Neural cell (in vitro differentiated cells): ENCODE data around the gene CPXM1. TPM values are rescaled to one million over a fixed set of nuclear protein-coding genes. Genes with fewer than 3 reads are reported as not detected.

Source experiments
- H2AFZ ChIP-seq: fragments of 200-600, 300-800 bp; sonication (generic), shearing (Covaris generic); 2 replicates; pipeline ENCODE4 v1.6.0; 2014; ENCODE audit warnings: low read depth, mild to moderate bottlenecking, antibody characterized with exemption, low read length, moderate library complexity
- H3F3A ChIP-seq: fragments of 200-600 bp; shearing (Covaris generic); 2 replicates; pipeline ENCODE4 v1.6.1; 2016; ENCODE audit warnings: mild to moderate bottlenecking, moderate library complexity, mixed read lengths, antibody characterized with exemption, low read length; ENCODE audit not compliant: insufficient read depth, poor library complexity, severe bottlenecking
- H3K27ac ChIP-seq: fragments of 200-600, 300-800 bp; sonication (generic), shearing (Covaris generic); 2 replicates; pipeline ENCODE4 v1.5.1; 2014; ENCODE audit warnings: mild to moderate bottlenecking, low read length, moderate library complexity
- H3K27me3 ChIP-seq: fragments of 300-800, 200-600 bp; sonication (generic), shearing (Covaris generic); 2 replicates; pipeline ENCODE4 v1.6.0; 2014; ENCODE audit warnings: mild to moderate bottlenecking, low read depth, low read length, moderate library complexity; ENCODE audit not compliant: insufficient read depth
- H3K36me3 ChIP-seq: fragments of 300-800, 200-600 bp; sonication (generic), shearing (Covaris generic); 2 replicates; pipeline ENCODE4 v1.5.1; 2014; ENCODE audit warnings: mild to moderate bottlenecking, antibody characterized with exemption, low read length, moderate library complexity; ENCODE audit not compliant: insufficient read depth
- H3K4me2 ChIP-seq: fragments of 300-800, 200-600 bp; sonication (generic), shearing (Covaris generic); 2 replicates; pipeline ENCODE4 v1.6.0; 2014; ENCODE audit warnings: mild to moderate bottlenecking, low read length
- H3K4me3 ChIP-seq: fragments of 300-800, 200-600 bp; sonication (generic), shearing (Covaris generic); 2 replicates; pipeline ENCODE4 v1.5.1; 2014; ENCODE audit warnings: mild to moderate bottlenecking, low read length, moderate library complexity
- H3K79me2 ChIP-seq: fragments of 200-600 bp; shearing (Covaris generic); replicated peaks from 2 replicates; pipeline ENCODE4 v1.6.0; 2014; ENCODE audit warnings: mild to moderate bottlenecking, low read length, moderate library complexity; ENCODE audit not compliant: insufficient read depth
- H3K9ac ChIP-seq: fragments of 300-800, 200-600 bp; sonication (generic), shearing (Covaris generic); 2 replicates; pipeline ENCODE4 v1.6.1; 2016; ENCODE audit warnings: mild to moderate bottlenecking, low read length, mixed read lengths
- H3K9me2 ChIP-seq: fragments of 200-600 bp; shearing (Covaris generic); 2 replicates; pipeline ENCODE4 v1.6.1; 2016; ENCODE audit warnings: mild to moderate bottlenecking, low read length, mixed read lengths; ENCODE audit not compliant: insufficient read depth
- H3K9me3 ChIP-seq: fragments of 200-600, 300-800 bp; sonication (generic), shearing (Covaris generic); 2 replicates; pipeline ENCODE4 v1.6.1; 2016; ENCODE audit warnings: mild to moderate bottlenecking, mixed run types, low read length, moderate library complexity, mixed read lengths
- H4K20me1 ChIP-seq: fragments of 200-600 bp; shearing (Covaris generic); 2 replicates; pipeline ENCODE4 v1.6.1; 2016; ENCODE audit warnings: mild to moderate bottlenecking, mixed run types; ENCODE audit not compliant: insufficient read depth
- EP300 ChIP-seq: fragments of 450-650 bp; conservative IDR thresholded peaks from 2 replicates; pipeline ENCODE4 v1.6.1; 2014; ENCODE audit warnings: antibody characterized with exemption, mild to moderate bottlenecking, moderate library complexity; ENCODE audit not compliant: poor library complexity, severe bottlenecking
- EZH2 ChIP-seq: fragments of 200-600, 300-800 bp; shearing (Covaris generic), sonication (generic); IDR thresholded peaks from 2 replicates; pipeline ENCODE4 v1.6.1; 2014; ENCODE audit warnings: antibody characterized with exemption, low read length, borderline replicate concordance, mild to moderate bottlenecking; ENCODE audit not compliant: insufficient read depth, poor library complexity, severe bottlenecking
- MXI1 ChIP-seq: fragments of 450-650 bp; conservative IDR thresholded peaks from 2 replicates; pipeline ENCODE4 v1.6.1; 2014; ENCODE audit warnings: antibody characterized with exemption, mild to moderate bottlenecking; ENCODE audit not compliant: poor library complexity, severe bottlenecking
- POLR2AphosphoS5 ChIP-seq: IDR thresholded peaks from 2 replicates; pipeline ENCODE4 v1.6.1; 2012
- RAD21 ChIP-seq: fragments of 450-650 bp; conservative IDR thresholded peaks from 2 replicates; pipeline ENCODE4 v1.6.1; 2014; ENCODE audit warnings: antibody characterized with exemption, mild to moderate bottlenecking, moderate library complexity
- SMC3 ChIP-seq: fragments of 450-650 bp; conservative IDR thresholded peaks from 2 replicates; pipeline ENCODE4 v1.6.1; 2014; ENCODE audit warnings: antibody characterized with exemption, mild to moderate bottlenecking, moderate library complexity; ENCODE audit not compliant: poor library complexity
- TAF1 ChIP-seq: IDR thresholded peaks from 2 replicates; pipeline ENCODE4 v1.6.1; 2012; ENCODE audit warnings: low read depth
- polyA plus RNA-seq: library from polyadenylated mRNA; depleted of rRNA; stranded (reverse); fragments of >200 nt; gene quantifications from 2 replicates; pipeline ENCODE4 v1.2.3, GENCODE V29; 2014
- TF ChIP-seq, protein P1 (sequence below): fragments of 450-650 bp; IDR thresholded peaks from 2 replicates; pipeline ENCODE4 v1.5.1; 2014; ENCODE audit warnings: antibody characterized with exemption, mild to moderate bottlenecking, moderate library complexity; ENCODE audit not compliant: poor library complexity, severe bottlenecking
- TF ChIP-seq, protein P2 (sequence below): IDR thresholded peaks from 2 replicates; pipeline ENCODE4 v1.6.1; 2012; ENCODE audit warnings: borderline replicate concordance

Gene CPXM1
- polyA plus RNA-seq, 1 donor from 2014 or later = 44.0 TPM

GRCh38 chr20:2754424-2754823, 46.0 kb downstream of the CPXM1 start:
- no peaks in the 10 kb centered on the region for H3K36me3 ChIP-seq

DNA sequence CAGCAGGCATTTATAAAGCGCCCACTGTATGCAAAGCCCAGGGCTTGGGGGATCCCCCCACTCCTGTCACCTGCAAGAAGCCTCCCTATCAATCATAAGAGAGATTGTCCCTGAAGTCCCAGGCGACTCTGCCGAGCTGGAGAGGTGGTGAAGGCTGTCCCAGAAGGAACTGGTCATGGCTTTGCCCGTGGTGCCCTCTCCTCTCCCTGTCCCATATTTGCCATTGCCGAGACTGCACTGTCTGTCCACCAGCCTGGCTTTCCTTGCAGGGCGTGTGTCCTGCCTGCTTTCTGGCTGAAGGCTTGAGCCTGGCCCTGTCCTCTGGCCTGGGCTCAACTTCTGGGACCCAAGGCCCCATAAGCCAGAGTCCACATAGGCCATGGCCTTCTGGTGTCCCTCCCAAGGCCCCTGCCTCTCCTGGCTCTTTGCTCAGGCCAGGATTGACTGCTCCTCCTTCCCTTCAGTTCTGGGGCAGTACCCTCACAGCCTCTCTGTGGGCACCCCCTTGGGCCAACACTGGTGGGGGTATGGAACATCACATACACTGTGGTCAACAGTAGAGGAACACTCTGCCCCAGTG, 46.9 kb downstream of the CPXM1 start:
- Histone ChIP-seq H3K36me3 (no peaks in the 10 kb centered on the region), H3K4me2 (no peak overlapping the region), H3K4me3 (no peak overlapping the region), H3K79me2 (no peaks in the 10 kb centered on the region), H4K20me1 (no peaks in the 10 kb centered on the region), H3K9me3 (no peaks in the 10 kb centered on the region), H3F3A (no peaks in the 10 kb centered on the region), H3K9me2 (no peaks in the 10 kb centered on the region), H3K9ac (no peak overlapping the region), H3K27me3 (peaks cover 59% of the 10 kb centered on the region), H3K27ac (no peak overlapping the region), H2AFZ (no peak overlapping the region)
- no peak for TF ChIP-seq EZH2
- TF ChIP-seq POLR2AphosphoS5 = no peak
- TF ChIP-seq, protein P1, sequence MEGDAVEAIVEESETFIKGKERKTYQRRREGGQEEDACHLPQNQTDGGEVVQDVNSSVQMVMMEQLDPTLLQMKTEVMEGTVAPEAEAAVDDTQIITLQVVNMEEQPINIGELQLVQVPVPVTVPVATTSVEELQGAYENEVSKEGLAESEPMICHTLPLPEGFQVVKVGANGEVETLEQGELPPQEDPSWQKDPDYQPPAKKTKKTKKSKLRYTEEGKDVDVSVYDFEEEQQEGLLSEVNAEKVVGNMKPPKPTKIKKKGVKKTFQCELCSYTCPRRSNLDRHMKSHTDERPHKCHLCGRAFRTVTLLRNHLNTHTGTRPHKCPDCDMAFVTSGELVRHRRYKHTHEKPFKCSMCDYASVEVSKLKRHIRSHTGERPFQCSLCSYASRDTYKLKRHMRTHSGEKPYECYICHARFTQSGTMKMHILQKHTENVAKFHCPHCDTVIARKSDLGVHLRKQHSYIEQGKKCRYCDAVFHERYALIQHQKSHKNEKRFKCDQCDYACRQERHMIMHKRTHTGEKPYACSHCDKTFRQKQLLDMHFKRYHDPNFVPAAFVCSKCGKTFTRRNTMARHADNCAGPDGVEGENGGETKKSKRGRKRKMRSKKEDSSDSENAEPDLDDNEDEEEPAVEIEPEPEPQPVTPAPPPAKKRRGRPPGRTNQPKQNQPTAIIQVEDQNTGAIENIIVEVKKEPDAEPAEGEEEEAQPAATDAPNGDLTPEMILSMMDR = no peak
- TF ChIP-seq, protein P2, sequence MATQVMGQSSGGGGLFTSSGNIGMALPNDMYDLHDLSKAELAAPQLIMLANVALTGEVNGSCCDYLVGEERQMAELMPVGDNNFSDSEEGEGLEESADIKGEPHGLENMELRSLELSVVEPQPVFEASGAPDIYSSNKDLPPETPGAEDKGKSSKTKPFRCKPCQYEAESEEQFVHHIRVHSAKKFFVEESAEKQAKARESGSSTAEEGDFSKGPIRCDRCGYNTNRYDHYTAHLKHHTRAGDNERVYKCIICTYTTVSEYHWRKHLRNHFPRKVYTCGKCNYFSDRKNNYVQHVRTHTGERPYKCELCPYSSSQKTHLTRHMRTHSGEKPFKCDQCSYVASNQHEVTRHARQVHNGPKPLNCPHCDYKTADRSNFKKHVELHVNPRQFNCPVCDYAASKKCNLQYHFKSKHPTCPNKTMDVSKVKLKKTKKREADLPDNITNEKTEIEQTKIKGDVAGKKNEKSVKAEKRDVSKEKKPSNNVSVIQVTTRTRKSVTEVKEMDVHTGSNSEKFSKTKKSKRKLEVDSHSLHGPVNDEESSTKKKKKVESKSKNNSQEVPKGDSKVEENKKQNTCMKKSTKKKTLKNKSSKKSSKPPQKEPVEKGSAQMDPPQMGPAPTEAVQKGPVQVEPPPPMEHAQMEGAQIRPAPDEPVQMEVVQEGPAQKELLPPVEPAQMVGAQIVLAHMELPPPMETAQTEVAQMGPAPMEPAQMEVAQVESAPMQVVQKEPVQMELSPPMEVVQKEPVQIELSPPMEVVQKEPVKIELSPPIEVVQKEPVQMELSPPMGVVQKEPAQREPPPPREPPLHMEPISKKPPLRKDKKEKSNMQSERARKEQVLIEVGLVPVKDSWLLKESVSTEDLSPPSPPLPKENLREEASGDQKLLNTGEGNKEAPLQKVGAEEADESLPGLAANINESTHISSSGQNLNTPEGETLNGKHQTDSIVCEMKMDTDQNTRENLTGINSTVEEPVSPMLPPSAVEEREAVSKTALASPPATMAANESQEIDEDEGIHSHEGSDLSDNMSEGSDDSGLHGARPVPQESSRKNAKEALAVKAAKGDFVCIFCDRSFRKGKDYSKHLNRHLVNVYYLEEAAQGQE = no peak
- no peak for TF ChIP-seq TAF1
- TF ChIP-seq SMC3 = no peak
- TF ChIP-seq EP300 = no peak
- no peak for TF ChIP-seq RAD21
- TF ChIP-seq MXI1 = no peak

More at GRCh38 chr20:2754424-2754823, 46.0 kb downstream of the CPXM1 start:
- Histone ChIP-seq H3K27ac (no peak overlapping the region), H3K9ac (no peak overlapping the region), H3K27me3 (peaks cover 50% of the 10 kb centered on the region), H3K4me2 (no peak overlapping the region), H3K9me2 (no peaks in the 10 kb centered on the region), H2AFZ (no peak overlapping the region), H3K9me3 (no peaks in the 10 kb centered on the region), H4K20me1 (no peaks in the 10 kb centered on the region), H3F3A (no peaks in the 10 kb centered on the region), H3K4me3 (no peak overlapping the region), H3K79me2 (no peaks in the 10 kb centered on the region)
- no peak for TF ChIP-seq POLR2AphosphoS5
- no peak for TF ChIP-seq SMC3
- TF ChIP-seq, protein P2 = no peak
- TF ChIP-seq TAF1 = no peak
- TF ChIP-seq RAD21 = no peak
- TF ChIP-seq EZH2 = no peak
- no peak for TF ChIP-seq MXI1
- TF ChIP-seq, protein P1 = no peak
- no peak for TF ChIP-seq EP300
